Measurements from ENCODE around the gene RBM43.
"Not testable (repeated sequence)": the region's sequence is repeated elsewhere in the genome, so short reads cannot be mapped to it uniquely, and the experiment has no call there.

RBM43 gene

GRCh38 chr2:151261231-151261976, at the start of gene RBM43:
TSS of gene RBM43 (minus strand) at chr2:151261863. CDS start at chr2:151261727, 136 bp downstream.
- DNase-seq: peak; percentile 63

GRCh38 chr2:151310313-151310712, 48.6 kb upstream of the RBM43 start:
- DNase-seq: not testable (repeated sequence)

DNA sequence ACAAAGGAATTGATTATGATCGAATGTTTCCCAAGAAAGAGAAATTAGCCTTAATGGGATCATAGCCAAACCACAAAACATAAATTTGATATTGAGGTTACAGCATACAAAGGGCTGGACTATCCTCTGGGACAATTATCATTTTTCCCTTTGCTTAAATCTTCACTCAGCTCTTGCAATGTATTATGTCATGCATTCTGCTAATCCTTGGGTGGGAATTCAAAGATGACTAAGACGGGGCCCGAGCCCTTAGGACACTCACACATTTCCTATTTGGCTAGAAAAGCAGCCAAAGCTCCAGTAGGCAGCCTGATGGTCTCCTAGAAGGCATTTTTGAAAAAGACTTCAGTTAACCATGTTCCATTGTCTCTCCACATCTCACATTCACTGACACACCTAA, 45.0 kb upstream of the RBM43 start:
- no peak for DNase-seq

DNA sequence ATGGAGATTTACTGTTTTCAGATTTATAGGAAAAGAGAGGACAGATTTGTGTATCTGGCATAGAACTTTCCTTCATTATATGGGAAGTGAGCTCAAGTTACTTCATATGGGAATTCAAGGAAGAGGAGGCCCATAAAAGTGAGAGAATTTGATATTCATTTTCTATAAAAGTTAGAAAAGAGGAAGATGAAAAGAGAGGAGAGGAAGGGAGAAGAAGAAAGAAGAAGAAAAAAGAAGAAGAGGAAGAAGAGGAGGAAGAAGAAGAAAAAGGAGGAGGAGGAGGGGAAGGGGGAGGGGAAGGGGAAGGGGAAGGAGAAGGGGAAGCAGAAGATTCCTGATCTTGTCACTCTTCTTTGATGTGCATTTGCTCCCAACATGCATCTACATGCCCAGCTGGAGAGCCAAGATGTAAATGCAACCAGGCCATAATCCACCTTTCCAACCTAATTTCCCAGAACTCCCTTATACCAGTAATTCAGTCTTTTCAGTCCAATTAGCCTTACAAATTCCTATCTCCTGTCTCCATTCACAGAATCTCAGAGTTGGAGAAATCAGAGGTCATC, 43.5 kb upstream of the RBM43 start:
- no peak for DNase-seq

- no peak for DNase-seq
Measured at GRCh38 chr2:151302879-151303278, 41.2 kb upstream of the RBM43 start.

DNA sequence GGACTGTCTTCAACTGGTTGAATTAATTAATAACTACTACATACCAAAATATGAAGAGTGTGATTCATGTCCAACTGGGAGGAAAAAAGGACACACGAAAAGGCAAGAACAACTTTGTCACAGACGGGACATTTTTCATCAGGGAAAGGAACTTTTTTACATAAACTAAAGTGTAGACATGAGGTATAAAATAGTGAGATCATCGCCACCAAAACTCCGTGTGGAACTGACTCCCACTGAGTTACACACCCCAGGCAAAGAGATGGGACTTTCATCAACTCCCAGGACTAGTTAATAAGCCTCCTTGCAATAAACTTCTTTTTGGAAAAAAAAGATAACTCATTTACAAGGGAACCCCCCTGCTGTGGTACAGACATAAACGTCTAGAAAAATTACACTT, 40.7 kb upstream of the RBM43 start:
- no peak for DNase-seq

DNA sequence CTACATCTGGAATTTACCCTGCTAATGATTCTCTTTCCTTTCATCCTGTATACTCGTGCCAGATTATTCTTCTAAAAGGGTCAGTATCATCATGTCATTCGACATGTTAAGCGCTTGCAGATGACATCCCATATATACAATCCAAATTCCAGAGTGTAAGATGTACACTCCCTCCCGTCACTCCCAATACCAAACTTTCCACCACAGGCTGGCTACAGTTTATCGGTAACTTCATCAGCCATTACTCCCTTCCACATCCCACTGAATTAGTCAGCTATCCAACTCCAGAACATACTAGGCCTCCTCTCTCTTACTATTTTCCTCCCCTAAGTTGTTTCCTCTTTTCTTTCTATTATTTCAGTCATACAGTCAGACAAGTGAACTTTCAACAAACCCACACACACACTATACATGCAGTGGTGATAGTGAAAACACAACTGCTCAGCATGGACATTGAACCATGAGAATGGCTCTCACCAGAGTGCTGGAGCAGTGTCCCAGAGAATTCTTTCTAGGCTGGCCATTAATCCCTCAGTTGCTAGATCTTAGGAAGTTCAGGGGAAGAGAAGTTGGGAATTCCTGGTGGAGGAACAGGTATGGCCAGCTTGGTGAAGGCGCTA, 38.4 kb upstream of the RBM43 start:
- no peak for DNase-seq

DNA sequence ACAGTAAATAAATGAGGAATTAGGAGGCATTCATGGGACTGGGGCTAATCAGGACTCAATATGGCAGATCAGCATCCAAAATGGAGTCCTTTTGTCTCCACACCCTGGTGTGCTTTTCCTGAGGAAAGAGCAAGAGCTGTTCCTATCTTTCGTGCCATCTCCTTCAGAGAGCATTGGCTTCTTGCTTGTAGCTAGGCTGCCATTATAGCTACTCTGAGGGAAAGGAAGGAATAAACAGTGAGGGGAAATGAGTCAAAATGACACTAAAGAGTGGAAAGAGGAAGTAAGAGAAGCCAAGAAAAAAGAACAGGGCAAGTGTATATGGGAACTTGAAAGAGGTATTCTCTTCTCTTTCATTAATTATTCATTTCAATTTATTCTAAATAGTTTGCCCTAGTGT, 36.2 kb upstream of the RBM43 start:
- DNase-seq: no peak

DNA sequence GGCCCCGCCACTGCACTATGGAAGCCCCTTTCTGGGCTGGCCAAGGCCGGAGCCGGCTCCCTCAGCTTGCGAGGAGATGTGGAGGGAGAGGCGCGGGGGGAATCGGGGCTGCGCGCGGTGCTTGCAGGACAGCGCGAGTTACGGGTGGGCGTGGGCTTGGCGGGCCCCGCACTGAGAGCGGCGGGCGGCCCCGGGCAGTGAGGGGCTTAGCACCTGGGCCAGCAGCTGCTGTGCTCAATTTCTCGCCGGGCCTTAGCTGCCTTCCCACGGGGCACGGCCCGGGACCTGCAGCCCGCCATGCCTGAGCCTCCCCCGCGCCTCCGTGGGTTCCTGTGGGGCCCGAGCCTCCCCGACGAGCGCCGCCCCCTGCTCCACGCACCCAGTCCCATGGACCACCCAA, 34.3 kb upstream of the RBM43 start:
- not testable (repeated sequence) for DNase-seq

- no peak for DNase-seq
Measured at GRCh38 chr2:151292546-151292945, 30.9 kb upstream of the RBM43 start.

- DNase-seq: no peak
Measured at GRCh38 chr2:151292141-151292540, 30.5 kb upstream of the RBM43 start.

DNA sequence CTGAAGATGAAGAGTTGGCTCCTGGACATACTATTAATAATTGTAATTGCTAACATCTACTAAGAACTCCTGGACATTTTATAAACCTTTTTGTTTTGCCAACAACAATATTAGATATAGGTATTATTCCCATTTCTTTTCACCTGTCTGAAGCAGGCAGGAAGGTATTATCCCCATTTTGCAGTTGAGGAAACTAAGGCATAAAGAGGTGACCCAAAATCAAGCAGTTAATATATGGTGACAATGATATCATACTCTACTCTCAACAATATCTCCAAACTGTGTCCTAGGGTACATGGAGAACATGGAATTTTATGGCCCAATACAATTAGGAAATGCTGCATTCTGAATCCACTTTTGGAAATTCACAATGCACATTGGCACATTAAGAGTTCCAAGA, 29.6 kb upstream of the RBM43 start:
- no peak for DNase-seq

DNA sequence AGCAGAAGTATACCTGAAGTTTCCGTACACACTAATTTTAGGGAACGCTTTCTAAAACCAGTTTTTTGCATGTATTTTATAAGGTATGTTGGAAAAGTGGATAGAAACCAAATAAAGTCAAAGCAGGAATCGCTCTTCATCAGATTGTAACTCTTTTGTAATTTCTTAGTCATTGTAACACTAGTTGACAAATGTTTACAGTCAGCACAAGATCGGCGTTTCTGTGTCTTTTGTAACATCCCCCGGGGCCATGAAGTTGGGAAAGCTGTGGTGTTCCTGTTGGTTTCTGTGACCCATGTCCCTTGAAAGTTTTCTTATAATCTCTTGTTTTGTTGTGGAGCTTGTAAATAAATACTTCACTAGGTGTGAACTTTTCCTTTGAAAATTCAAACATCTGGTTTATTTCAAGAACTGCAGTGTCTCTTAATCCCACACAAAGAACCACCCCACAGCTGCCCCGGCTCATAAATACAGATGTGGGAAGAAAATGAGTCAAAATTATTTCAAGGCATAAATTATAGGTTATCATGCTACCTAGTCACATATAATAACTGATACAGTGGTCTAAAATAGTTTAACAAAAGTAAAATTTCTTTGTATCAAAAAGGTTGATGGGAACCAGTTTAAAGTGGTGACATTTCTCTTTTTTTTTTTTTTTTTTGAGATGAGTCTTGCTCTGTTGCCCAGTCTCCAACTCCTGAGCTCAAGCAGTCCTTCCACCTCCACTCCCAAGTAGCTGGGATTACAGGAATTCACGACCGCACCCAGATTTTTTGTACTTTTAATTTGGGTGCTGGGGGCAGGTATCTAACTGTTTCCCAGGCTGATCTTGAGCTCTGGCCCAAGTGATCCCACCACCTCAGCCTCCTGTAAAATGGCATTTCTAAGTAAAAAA, 28.6 kb upstream of the RBM43 start:
- DNase-seq: no peak

DNA sequence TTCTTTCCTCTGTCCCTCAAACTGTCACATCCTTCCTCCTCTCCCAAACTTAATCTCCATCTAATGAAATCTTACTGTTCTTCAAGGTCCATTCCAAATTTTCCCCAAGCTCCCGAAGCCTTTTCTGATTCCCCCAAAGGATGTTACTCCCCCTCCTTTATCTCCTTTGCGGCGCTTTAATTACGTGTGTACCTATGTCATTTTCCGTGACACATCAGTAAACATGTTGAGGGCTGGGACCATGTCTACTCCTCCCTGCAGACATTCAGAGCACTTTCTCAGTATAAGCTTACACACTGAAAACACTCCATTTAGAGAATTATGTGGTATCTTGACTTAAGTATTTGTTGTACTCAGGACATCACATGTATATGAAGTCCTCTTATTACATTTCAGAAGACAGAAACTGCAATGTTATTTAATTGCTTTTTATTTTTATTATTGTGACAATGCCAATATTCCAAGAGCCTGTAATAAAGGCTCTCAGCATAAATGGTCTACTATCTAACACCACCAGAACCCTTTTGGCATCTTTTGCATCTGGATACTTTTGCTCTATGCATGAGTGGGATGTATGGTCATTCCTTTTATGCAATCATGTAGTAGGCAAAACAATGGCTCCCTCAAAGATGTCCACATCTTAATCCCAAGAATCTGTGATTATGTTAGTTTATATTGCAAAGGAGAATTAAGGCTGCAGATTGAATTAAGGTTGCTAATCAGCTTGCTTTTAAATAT, 26.0 kb upstream of the RBM43 start:
- peak; percentile 70 for DNase-seq

- DNase-seq: no peak
Measured at GRCh38 chr2:151282401-151282800, 20.7 kb upstream of the RBM43 start.

GRCh38 chr2:151280271-151280670, 18.6 kb upstream of the RBM43 start:
- DNase-seq: no peak

DNA sequence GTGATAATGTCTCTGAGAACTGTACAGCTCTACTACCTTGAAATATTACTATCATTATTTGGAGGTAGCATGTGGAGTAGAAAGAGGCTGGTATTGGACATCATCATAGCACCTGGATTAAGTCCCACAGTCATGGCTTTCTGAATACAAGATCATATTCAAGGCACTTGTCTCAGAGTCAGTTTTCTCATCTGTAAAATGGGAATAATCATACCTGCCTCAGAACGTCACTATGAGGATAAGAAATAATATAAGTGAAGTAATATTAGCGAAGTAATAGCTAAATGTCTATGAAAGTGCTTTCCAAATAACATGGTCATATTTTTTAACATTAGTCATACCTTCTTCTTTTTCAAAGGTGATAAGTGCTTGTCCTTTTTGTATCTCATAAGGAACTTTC, 16.8 kb upstream of the RBM43 start:
- no peak for DNase-seq

DNA sequence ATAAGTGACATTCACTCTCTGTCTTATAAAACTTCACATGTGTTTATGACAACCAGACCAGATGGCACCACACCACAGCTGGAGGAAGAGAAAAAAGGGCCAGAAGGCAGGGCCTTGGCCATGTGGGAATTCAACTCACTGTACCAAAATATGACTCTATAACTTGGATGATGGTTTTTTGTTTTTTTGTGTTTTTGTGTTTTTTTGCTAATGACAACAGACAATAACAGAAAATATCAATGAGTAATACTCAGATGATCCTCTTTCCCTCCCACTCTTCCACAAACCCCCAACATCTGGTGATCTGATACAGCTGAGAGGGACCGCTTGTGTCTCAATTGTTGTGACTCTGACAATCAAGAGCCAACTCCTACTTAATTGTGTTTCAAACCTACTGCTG, 15.4 kb upstream of the RBM43 start:
- no peak for DNase-seq

- no peak for DNase-seq
Measured at GRCh38 chr2:151275291-151275690, 13.6 kb upstream of the RBM43 start.

- no peak for DNase-seq
Measured at GRCh38 chr2:151271824-151272223, 10.2 kb upstream of the RBM43 start.

DNA sequence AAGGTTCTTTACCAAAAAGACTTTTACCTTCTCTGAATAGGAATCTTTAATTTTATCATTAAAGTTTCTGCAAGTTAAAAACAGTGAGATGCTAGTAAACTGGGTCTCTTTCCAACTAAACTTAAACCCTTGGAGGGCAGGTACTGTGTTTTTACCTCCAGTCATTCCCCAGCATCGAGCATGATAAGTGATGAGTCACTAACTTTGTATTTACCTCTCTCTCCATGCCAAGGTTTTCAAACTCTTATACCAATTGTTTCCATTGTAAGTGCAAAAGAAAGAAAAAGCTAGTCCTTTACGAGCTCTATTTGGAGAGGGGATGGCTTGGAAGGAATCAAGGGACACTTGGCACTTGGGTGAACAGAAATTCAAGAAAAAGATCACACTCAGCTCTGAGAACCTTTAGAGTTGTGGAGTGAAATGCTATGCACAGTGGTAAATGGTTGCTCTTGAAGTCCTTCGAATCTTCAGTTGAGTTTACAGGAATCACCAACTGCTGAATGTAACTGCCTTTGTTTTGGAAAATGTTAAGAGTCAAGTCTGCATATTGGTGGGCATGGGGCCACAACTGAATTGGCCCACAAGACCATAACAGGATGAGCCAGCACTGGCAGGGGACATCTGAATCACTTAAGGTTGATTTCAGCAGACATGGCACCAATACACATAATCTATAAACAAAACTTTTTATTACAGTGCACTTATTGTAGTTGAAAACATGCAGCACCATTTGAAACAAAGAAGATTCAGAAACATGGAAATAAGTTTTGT, 8.3 kb upstream of the RBM43 start:
- no peak for DNase-seq

DNA sequence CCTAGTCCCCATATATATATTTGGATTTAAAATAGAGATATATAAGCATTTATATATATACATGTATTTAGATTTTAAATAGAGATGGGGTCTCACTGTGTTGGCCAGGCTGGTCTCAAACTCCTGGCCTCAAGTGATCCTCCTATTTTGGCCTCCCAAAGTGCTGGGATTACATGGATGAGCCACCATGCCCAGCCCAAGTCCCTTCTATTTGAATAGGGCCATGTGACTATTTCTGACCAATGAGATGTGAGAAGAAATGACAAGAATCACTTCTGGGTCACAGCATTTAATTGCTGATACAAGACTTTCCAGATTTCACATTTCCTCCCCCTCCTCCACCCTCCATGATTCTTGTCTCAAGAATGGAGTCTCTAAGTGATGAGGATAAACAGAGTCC, 6.4 kb upstream of the RBM43 start:
- DNase-seq: no peak

Data from NCI-H82 (cell line).